HG02852 (cell line): Measurements from ENCODE around the gene MGLL.

Experiments
- ATAC-seq: cut with Tn5 transposase; IDR thresholded peaks from one replicate; pipeline ENCODE4 v1.9.1; 2021; ENCODE audit warnings: mild to moderate bottlenecking, moderate library complexity; ENCODE audit not compliant: unreplicated experiment

MGLL gene

DNA sequence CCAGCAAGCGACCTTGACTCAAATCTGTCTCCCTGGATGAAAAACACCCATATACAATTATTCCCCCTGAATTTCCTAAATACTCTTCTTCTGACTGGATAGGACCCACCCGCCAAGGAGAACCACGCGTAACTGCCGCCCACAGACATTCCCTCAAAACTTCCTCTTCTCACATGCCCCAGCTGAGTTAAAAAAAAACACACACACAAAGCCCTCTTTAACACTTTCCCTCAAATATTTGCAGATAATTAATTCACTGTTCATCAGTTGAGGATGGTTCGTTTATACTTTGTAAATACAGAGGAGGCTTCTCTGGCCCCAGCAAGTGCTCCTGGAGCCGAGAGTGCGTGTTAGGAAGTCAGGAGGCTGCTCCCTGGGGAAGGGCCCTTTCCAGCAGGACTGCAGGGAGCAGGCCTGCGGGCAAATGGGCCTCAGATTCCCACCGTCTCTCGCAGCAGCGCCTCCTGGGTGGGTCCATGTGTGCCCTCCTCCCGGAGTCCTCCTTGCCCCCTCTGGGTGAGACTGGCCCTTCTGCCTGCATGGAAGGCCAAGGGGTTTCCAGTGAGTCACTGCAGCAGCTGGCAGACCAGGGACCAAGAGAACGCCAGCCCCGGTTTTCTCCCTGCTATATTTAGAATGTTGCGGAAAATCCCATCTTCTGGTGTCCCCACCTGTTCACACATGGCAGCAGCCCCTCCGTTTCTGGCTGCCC lies 46.8 kb downstream of the MGLL start:
- ATAC-seq, result no peak

DNA sequence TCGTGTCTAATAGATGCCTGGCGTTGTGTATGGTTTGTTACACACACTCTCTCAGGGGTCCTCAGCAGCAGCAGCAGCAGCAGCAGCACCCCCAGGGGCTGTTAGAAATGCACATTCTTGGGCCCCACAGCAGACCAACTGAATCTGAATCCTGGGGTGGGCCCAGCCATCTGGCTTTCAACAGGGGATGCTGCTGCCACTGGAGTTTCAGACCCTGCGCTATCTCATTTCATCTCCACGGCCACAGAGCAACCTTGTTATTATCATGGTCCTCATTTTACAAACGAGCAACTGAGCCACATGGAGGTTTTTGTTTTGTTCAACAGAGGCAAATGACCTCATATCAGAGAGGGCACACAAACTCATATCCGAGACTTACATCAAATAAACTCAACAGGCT lies 47.7 kb downstream of the MGLL start:
- no peak for ATAC-seq

DNA sequence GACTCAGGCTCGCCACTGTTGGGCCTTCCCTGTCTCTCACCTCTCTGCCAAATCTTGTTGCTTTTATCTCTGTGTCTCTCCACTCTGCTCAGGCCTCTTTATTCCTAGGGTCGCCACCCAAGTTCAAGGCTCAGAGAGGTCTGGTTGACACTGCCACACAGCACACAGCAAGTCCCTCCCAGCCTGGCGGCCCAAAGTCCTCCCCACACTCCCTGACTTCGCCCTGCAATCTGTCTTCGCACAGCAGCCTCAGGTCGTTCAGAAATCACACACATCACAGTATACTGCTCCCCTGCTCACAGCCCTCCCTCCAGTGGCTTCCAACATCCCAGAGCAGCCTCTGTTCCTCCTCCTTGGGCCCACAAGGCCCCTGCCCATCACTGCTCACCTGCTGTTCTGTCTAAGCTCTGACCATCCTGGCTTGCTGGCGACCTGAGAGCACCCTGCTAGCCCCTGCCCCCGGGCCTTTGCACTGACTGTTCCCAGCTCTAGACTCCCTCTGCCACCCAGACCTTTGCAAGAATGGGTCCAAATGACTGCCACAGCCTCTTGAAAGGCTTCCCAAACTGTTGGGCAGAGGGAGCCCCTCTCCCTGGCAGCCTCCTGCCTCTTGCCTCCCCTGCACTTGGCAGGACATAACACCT lies 48.4 kb downstream of the MGLL start:
- ATAC-seq, result no peak

GRCh38 chr3:127772827-127773751 lies 49.2 kb downstream of the MGLL start:
- no peak for ATAC-seq

DNA sequence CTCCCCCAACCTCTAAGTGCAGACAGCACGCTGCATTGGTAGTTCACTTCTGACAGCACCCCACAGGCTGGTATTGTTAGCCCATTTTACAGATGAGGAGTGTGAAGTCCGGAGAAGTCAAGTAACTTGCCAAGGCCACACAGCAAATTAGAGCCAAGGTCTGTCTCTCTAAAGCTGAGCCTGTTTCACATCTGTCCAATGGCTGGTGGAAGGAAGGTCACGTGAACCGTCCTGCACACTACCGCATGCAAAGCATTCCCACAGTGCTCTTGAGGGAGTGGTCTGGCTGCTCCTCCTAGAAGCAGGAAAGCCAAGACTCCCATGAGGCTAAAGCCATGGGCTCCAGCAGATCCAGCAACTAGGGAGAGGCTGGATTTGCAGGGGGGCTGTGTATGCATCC lies 50.0 kb downstream of the MGLL start:
- no peak for ATAC-seq

GRCh38 chr3:127771746-127772145 lies 50.6 kb downstream of the MGLL start:
- no peak for ATAC-seq

GRCh38 chr3:127770671-127771355 lies 51.5 kb downstream of the MGLL start:
- ATAC-seq, result no peak

DNA sequence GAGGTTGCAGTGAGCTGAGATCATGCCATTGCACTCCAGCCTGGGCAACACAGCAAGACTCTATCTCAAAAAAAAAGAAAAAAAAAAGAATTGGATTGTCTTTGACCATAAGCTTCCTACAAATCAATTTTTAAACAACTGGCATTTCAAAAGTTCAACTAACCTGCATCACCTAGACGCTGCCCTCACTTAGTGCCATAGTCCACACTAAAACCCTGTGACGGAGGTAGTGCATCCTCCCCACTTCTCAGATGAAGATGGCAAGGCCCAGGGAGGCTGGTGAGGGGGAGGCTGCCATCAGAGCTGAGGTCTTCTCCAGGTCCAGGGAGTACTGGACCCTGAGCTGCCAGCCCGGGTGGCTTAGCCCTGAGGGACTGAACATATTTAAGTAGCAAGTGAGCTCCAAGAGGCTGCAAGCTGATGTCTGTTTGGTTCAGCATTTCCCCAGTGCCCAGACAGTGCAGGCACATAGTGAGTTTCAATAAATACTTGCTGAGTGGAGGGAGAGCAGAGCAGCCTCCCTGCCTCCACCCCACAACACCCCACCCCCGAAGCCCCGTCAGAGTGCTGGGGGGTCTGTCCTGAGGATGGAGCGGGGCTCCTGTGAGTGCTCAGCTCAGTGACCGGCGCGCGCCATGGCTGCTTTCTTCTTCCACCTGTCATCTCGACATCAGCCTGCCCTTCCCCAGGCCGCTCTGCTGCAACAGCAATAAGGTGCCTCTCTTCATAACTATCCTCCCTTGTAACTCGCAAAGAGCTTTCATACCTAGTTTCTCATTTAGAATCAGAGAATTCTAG lies 52.8 kb downstream of the MGLL start:
- no peak for ATAC-seq

DNA sequence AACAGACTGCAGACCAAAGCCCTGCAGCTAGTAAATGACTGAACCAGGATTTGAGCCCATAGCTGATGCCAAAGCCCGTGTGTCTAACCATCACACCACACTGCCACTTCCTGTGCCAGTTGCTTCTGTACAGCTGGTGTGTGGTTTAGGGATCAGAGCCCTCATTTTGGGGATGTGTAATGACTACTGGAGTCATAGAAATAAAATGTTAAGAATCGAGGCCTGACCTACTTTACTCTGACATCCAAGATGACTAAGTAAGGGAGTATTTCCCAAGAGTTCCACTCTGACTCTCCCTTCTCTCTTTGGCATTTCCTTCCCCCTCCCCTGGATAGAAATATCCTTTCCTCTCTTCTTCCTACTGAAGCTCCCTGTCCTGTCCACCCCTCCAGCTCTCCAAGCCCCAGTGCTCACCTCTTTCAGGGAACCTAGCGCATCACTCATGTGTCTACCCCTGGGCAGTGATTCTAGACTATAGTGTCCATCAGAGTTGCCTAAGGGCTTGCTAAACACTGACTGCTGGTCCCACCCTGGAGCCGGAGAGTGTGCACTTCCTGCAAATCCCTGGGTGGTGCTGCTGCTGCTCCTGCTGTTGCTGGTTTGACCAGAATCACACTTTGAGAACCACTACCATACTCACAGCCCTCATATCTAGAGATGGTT lies 53.8 kb downstream of the MGLL start:
- ATAC-seq, result no peak

DNA sequence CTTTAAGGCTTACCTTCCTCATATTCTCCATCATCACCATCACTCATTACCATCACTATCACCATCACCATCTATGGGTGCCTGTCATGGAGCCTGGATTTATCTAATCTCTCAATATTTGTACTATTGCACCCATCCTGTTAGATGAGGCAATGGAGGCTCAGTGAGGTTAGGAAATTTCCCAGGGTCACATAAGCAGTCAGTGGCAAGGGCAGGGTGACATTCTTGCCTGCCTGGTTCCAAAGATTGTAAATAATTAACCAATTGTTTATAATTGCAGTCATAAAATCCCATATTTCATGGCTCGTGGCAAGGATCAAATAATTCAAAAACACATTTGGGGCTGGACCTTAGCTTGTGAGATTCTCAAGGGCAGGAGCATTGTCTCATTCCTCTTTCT lies 55.2 kb downstream of the MGLL start:
- no peak for ATAC-seq

- ATAC-seq, result no peak
Measured at GRCh38 chr3:127765735-127766134, 56.6 kb downstream of the MGLL start.

DNA sequence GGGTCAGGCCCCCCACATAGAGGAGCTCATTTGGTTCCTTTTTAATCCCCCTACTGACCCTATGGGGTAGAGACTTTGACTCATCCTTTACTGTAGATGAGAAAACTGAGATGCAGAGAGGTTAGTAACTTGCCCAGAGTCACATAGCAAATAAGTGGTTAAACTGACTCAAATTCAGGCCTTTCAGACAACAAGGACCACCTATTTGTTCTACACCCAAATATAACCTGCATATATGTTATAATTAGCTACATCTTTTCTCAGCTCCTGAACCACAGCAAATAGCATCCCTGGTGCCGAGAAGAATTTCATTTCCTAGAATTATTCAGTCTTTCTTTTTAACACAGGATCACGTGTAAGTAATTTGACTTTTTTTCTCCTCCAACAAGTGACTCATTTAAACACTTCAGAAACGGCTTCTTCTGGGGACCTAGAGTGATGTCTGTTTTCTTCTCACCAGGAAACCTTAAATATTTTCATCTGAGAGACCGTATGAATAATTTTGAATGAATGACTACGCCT lies 57.4 kb downstream of the MGLL start:
- peak; percentile 36 for ATAC-seq

DNA sequence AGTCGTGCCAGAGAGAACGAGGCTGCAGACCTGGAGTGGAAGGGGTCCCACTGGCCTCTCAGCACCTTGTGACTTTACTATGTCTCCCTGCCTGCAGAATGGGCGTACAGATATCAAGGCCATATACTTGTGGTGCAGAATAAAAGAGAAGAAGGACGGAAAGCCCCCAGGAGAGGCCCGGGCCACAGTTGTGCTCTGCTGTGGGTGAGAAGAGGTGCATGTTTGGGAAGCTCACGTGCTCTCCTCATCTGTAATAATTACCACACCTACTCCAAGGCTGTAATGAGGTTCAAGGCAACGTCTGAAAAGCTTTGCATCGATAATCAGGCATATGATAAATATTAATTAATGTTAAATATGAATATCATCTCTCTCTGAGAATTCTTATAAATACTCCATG lies 58.0 kb downstream of the MGLL start:
- ATAC-seq, result no peak

DNA sequence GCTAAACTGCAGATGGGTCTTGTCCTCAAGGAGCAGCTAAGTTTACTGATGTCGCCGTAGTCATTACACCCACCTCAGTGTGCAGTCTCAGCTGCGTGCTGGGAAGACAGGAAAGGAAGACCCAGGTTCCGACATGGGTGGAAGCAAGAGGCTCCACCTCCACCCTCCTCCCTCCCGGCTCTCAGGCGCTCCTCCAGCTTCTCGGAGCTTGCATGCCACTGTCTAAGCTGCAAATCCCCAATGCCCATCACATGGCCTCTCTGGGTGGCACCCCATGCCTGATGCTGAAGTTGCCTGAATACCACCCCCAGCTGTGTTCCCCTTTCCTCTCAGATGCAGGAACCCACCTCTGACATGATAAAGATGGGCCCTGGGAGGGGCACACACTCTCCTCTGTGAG lies 58.5 kb downstream of the MGLL start:
- no peak for ATAC-seq

DNA sequence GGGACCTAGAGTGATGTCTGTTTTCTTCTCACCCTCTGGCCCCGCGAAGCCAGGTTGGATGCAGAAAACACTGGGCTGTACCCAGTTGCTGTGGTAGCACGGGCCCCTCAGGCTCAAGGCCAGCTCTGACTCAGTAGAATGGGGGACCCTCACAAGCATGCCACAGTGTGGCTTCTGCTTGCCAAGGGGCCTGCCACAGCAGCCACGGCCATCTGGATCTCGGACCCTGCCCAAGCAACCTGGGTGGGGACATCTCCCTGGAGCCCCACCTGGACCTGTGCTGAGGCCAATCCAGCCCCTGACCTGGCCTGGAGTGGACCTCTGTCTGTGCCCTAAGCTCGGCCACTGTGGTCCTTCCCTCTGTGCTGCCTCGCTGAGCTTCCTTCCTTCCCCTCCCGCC lies 59.0 kb downstream of the MGLL start:
- ATAC-seq, result no peak

DNA sequence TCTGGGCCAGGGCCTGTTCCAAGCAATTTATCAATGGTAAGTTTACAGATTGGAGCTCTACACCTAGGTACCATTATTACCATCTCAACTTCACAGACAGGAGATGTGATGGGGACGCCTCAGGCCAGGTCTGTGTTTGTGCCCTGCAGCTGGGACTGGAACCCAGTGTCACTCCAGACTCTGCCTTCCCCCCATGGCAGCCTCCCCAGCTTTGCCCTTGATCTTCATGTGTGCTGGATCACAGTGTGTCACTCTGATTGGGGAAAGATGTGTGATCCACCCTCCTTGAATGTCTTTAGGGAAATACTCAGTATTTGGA lies 59.6 kb downstream of the MGLL start:
- ATAC-seq, result peak; percentile 8

- ATAC-seq, result peak; percentile 62
Measured at GRCh38 chr3:127762077-127762786, 60.1 kb downstream of the MGLL start.

- no peak for ATAC-seq
Measured at GRCh38 chr3:127761441-127761801, 60.9 kb downstream of the MGLL start.

- ATAC-seq, result no peak
Measured at GRCh38 chr3:127760791-127761440, 61.4 kb downstream of the MGLL start.
